Effector memory CD4-positive, alpha-beta T cell (primary cell): ENCODE measurements around the gene KSR2.
"Not testable (repeated sequence)": the region's sequence is repeated elsewhere in the genome, so short reads cannot be mapped to it uniquely, and the experiment has no call there.

Experiments
- DNase-seq, 3 donors: peaks; one replicate each; pipeline ENCODE4 v3.0.0-alpha.2; 2020
- H3K27ac ChIP-seq: 2 replicates; pipeline ENCODE4 v1.7.0; 2013; ENCODE audit warnings: mild to moderate bottlenecking, low read length, moderate library complexity; ENCODE audit not compliant: insufficient read depth, poor library complexity, severe bottlenecking
- H3K27me3 ChIP-seq: replicated peaks from 2 replicates; pipeline ENCODE4 v1.7.0; 2013; ENCODE audit warnings: mild to moderate bottlenecking, low read length; ENCODE audit not compliant: insufficient read depth, control insufficient read depth, poor library complexity, severe bottlenecking
- H3K36me3 ChIP-seq: 2 replicates; pipeline ENCODE4 v1.7.0; 2013; ENCODE audit warnings: mild to moderate bottlenecking, low read length, moderate library complexity; ENCODE audit not compliant: control insufficient read depth, insufficient read depth
- H3K4me1 ChIP-seq: 2 replicates; pipeline ENCODE4 v1.7.0; 2013; ENCODE audit warnings: low read length, mild to moderate bottlenecking; ENCODE audit not compliant: control insufficient read depth, insufficient read depth, poor library complexity, severe bottlenecking
- H3K4me3 ChIP-seq: 2 replicates; pipeline ENCODE4 v1.7.0; 2013; ENCODE audit warnings: low read length, low read depth, mild to moderate bottlenecking; ENCODE audit not compliant: insufficient read depth, poor library complexity, severe bottlenecking
- H3K9me3 ChIP-seq: 2 replicates; pipeline ENCODE4 v1.7.0; 2013; ENCODE audit warnings: mild to moderate bottlenecking, low read length, moderate library complexity; ENCODE audit not compliant: control insufficient read depth

KSR2 gene

DNA sequence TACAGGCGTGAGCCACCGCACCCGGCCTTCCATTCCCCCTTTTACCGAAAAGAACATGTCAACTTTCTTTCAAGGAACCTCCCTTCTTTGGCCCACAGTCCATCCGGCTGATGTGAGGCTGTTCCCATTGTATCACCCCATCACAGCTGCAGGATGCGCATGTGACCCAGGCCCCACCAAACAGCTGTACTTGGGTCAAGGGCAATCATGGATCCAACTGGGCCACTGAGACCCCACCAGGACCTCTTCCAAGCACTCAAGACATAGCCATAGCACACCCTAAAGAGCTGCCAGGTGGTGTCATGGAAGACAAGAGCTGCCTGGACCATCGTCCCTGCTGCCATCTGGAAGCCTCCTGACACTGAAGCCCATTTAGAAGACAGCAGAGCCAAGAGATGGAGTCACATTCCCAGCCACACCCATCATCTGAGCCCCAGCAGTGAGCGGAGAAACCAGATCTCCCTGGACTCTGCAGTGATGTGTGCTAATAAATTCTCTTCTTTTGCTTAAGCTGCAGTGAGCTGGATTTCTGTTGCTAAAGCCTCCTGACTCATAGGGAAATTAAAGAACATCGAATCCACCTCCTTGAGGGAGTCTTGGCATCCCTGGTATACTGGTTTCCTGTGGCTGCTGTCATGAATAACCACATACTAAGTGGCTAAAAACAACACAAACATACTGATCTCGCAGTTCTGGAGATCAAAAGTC lies 105.6 kb downstream of the KSR2 start:
- H3K27me3 ChIP-seq: no peaks in the 10 kb centered on the region
- DNase-seq: no peak
- H3K4me3 ChIP-seq: no peak overlapping the region
- H3K36me3 ChIP-seq: no peaks in the 10 kb centered on the region
- H3K27ac ChIP-seq: no peak overlapping the region
- no peaks in the 10 kb centered on the region for H3K4me1 ChIP-seq
- H3K9me3 ChIP-seq: no peaks in the 10 kb centered on the region

DNA sequence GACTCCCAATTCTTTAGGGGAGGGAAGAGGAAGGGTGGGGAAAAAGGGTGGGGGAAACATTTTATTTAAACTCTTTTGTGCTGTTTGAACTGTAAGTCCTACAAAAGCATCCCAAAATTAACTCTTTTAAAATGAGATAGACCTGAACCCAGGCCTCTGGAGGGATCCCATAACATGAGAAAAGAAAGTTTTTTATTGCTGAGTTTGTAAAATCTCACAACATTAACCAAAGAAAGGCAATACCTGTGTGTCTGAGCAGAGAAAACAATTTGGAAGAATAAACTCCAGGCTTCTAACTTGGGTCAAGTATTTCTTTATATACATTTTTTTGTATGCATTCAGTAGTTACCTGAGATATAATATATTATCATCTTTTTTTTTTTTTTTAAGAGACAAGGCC lies 107.1 kb downstream of the KSR2 start:
- Histone ChIP-seq H3K4me3 (no peak overlapping the region), H3K27me3 (no peaks in the 10 kb centered on the region), H3K9me3 (no peaks in the 10 kb centered on the region), H3K4me1 (no peaks in the 10 kb centered on the region), H3K36me3 (no peaks in the 10 kb centered on the region), H3K27ac (no peak overlapping the region)
- DNase-seq: no peak

DNA sequence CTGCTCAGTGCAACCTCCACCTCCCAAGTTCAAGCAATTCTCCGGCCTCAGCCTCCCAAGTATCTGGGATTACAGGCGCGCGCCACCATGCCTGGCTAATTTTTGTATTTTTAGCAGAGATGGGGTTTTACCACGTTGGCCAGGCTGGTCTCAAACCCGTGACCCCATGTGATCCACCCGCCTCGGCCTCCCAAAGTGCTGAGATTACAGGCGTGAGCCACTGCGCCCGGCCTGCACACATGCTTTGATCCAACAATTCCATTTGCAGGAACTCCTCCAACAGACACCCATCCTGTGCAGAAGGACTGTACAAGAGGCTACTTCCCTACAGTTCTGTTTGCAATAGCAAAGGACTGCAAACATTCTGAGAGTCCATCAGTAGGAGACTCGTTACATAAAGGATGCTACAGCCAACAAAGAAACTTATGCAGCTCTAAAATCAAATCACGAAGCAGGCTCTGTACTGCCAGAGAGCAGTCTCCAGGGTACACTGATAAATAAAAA lies 108.0 kb downstream of the KSR2 start:
- H3K27ac ChIP-seq, H3K4me1 ChIP-seq, DNase-seq, H3K9me3 ChIP-seq, H3K27me3 ChIP-seq, H3K36me3 ChIP-seq, H3K4me3 ChIP-seq: not testable (repeated sequence)

DNA sequence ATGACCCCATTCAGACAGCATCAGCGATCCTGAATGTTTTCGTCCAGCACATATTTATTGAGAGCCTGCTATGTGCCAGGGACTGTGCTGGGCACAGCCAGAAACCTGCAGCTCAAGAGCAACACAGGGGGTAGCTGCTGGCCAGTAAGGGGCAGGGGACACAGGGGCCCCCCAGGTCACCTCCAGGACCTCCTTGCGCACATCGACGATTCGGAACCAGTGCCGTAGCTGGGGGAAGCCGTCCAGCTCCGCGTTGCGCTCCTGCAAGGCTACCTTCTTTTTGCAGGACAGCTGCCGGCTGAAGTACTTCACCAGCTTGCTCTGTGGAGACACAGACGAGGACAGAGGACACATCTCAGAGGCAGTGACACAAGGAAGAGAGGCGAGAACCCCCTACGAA lies 108.7 kb downstream of the KSR2 start:
- Histone ChIP-seq H3K27ac (no peak overlapping the region), H3K4me3 (no peak overlapping the region), H3K36me3 (no peaks in the 10 kb centered on the region), H3K27me3 (no peaks in the 10 kb centered on the region), H3K4me1 (no peaks in the 10 kb centered on the region), H3K9me3 (no peaks in the 10 kb centered on the region)
- no peak for DNase-seq

DNA sequence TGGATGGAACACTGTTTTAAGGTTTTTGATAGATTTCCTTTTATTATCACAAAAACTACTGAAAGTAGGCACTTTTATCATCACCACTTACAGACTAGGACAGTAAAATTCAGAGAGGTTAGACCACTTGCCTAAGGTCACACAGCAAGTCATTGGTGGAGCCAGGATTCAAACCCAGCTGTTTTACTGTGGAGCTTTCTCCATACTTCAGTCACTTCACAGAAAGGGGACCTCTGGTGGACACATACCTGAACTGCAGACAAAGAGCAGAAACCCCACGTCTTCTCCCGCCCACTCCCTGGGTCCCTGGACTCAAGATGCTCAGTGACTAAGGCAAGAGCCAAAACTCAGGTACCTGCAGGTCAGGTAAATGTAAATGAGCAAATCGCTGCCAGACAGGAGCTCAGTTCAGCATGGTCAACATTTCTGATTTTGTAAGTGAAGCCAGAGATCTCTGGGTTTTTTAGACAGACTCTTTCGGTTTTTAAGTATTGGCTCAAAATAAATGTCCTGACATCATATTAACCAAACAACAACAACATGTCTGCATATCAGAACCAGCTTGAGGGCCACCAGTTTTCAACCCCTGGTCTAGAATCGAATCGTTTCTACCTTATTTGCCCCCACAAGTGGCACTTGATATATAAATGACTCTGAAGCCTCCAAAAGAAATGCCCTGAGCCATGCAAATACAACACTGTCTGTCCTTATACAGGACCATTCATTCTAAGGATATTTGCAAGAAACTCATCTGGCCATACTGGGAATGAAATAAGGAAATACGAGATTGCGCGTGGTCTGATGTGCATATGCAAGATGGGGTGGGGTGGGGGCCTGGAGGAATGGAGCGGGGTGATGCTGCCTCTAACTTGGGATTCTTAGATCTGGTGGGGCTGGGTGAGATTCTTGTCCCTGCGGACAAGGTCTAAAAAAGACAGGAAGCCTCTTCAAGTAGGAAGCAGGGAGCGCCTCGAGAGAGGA lies 110.9 kb downstream of the KSR2 start:
- Histone ChIP-seq H3K27ac (no peak overlapping the region), H3K36me3 (no peaks in the 10 kb centered on the region), H3K4me3 (no peak overlapping the region), H3K27me3 (no peaks in the 10 kb centered on the region), H3K4me1 (no peaks in the 10 kb centered on the region), H3K9me3 (no peaks in the 10 kb centered on the region)
- no peak for DNase-seq

DNA sequence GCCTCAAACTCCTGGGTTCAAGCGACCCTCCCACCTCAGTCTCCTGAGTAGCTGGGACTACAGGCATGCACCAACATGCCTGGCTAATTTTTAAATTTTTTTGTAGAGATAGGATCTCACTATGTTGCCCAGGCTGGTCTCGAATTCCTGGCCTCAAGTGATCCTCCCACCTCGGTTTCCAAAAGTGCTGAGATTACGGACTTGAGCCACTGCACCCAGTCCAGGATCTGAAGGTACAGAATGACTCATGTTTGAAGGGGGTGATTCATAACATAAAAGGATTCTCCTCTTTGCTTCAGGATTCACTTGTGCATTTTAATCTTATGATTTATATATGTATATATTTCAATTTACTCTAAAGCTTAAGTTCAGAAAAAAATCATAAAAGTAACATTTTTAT lies 111.7 kb downstream of the KSR2 start:
- H3K9me3 ChIP-seq, H3K4me1 ChIP-seq, DNase-seq, H3K27ac ChIP-seq, H3K27me3 ChIP-seq, H3K36me3 ChIP-seq, H3K4me3 ChIP-seq: not testable (repeated sequence)

DNA sequence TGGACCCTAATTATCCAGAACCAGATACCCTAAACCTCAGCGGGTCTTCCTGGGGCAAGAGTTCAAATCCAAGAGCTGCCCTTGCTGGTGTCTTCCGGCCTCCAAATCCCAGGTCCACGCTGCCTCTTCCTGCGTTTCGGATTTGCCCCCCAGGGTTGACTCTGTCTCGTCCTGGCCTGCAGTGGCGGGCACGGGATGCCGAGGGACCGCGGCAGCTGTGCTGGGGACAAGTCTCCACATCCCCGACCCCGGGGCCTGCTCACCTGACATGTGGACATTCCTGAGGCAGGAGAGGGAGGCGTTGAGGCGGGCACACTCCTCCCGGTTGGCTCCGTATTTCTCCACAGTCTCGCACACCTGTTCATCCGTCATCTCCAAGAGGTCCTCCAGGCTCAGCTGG lies 113.6 kb downstream of the KSR2 start:
- H3K27ac ChIP-seq: no peak overlapping the region
- H3K9me3 ChIP-seq: no peaks in the 10 kb centered on the region
- DNase-seq: no peak
- no peak overlapping the region for H3K4me3 ChIP-seq
- H3K36me3 ChIP-seq: no peaks in the 10 kb centered on the region
- H3K4me1 ChIP-seq: no peaks in the 10 kb centered on the region
- H3K27me3 ChIP-seq: no peaks in the 10 kb centered on the region

DNA sequence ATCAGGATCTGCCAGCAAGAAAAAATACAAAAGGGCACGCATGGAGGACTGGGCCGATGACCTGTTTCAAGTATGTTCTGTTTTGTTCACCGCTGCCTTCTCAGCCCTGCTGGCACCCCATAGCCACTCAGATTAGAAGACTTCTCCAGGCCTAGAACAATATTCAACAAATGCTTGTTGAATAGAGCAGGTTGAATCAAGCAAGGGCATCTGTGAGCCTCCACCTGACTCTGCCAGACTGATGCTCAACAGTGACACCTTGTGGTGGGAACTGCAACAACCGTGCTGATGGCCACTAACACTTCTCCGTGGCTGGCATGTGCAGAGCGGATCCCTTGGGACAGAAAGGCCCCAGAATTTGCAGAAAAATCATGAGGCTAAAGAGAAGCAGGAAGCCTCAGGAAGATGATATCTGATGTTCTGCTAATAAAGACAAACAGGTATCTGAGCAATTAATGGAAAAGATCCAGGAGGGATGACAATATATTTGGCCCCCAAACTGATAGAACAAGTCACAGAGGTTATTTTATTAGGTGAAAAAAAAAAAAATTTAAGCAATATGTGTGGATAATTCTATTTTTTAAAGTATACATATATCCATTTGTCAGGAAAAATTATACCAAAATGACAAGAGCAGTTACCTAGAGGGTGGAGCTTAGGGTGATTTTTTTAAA lies 114.3 kb downstream of the KSR2 start:
- Histone ChIP-seq H3K9me3 (no peaks in the 10 kb centered on the region), H3K4me3 (no peak overlapping the region), H3K27me3 (no peaks in the 10 kb centered on the region), H3K27ac (no peak overlapping the region), H3K36me3 (no peaks in the 10 kb centered on the region), H3K4me1 (no peaks in the 10 kb centered on the region)
- DNase-seq: no peak

DNA sequence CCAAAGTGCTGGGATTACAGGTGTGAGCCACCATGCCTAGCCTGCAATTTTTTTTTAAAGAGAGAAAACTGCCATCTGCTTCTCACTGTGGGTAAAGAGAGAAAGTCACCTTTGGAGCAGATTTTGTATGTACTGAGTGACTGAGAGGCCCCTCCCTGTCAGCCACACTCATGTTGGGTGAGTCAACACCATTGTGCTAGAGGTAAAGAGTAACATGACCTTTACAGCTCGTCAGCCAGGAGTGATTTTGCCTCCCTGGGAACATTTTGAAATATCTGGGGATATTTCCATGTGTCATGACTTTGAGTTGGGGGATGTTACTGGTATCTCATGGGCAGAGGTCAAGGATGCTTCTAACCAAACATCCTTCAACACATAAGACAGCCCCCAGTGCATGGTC lies 115.2 kb downstream of the KSR2 start:
- no peaks in the 10 kb centered on the region for H3K4me1 ChIP-seq
- H3K27ac ChIP-seq: no peak overlapping the region
- H3K4me3 ChIP-seq: no peak overlapping the region
- DNase-seq: no peak
- no peaks in the 10 kb centered on the region for H3K36me3 ChIP-seq
- H3K9me3 ChIP-seq: no peaks in the 10 kb centered on the region
- H3K27me3 ChIP-seq: peaks cover 2% of the 10 kb centered on the region
